Stimulated activated CD8-positive, alpha-beta memory T cell treated with anti-CD3 and anti-CD28 coated beads, Interleukin-7, amount 100 ng/mL, for 4 hours (primary cell): ENCODE data around the gene POTEF.
"Not testable (repeated sequence)": the region's sequence is repeated elsewhere in the genome, so short reads cannot be mapped to it uniquely, and the experiment has no call there.

Experiments used
- DNase-seq, 2 donors: peaks; one replicate each; pipeline ENCODE4 v3.0.0-alpha.2; 2020; ENCODE audit warnings: low read depth in 2 of 2

The POTEF gene

GRCh38 chr2:130129120-130129829 is at the start of gene POTEF:
Gene POTEF (minus strand): TSS chr2:130129222. CDS start chr2:130120515, 8,707 bp downstream.
- DNase-seq: not testable (repeated sequence)

- not testable (repeated sequence) for DNase-seq
These were observed 45.8 kb upstream of the POTEF start for GRCh38 chr2:130174866-130175265.

GRCh38 chr2:130169896-130170295 is 40.9 kb upstream of the POTEF start:
- no peak for DNase-seq

DNA sequence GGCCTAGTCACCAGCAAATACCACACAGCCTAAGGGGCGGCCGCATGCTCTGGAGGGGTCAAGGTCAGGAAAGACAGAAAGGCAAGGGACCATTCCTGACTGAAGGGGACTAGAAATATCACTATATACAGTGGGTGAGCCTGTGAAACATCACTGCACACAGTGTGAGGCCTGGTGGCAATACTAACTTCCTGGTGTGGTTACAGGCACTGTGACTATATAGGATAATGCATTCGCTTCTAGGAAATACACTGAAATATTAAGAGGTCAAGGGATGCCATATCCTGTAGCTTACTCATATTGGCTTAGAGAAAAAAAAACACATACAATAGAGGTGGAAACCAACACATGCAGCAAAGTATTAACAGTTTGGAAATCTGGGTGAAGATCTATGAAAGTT is 40.1 kb upstream of the POTEF start:
- not testable (repeated sequence) for DNase-seq

DNA sequence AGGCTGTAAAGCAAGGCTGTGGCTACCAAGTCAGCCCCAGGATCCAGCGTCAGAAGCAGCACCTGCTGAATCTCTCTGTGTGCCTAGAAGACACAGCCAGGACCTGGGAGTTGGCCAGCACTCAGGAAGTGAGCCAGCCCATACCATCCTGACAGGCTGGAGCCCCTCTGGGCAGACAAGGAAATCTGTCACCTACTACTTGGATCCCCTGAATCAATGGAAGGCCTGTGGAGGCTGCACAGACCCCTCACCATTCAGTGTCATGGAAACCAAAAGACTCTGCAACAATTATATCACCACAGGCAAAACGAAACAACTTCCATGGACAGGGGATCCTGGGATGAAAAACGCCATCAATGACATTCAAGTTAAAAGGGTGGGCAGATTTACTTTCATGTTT is 37.6 kb upstream of the POTEF start:
- DNase-seq: not testable (repeated sequence)

DNA sequence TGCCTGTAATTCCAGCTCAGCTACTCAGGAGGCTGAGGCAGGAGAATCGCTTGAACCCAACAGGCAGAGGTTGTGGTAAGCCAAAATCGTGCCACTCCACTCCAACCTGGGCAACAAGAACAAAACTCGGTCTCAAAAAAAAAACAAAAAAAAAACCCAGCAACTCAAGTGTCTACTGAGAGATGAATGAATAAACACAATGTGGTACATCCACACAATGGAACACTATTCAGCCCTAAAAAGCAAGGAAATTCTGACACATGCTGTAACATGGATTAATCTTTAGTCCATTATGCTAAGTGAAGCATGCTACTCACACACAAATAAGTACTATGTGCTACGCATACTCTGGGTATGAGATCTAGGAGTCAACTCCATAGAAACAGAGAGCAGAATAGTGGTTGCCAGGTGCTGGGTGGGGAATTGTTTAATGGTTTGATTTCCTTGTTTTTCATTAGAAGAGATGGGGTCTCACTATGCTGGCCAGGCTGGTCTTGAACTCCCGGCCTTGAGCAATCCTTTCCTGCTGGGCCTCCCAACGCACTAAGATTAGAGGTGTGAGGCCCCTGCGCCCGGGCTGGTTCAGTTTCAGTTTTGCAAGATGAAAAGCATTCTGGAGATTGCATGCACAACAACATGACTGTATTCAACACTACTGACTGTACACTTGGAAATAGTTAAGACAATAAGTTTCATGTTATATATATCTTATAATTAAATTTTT is 36.4 kb upstream of the POTEF start:
- no peak for DNase-seq

DNA sequence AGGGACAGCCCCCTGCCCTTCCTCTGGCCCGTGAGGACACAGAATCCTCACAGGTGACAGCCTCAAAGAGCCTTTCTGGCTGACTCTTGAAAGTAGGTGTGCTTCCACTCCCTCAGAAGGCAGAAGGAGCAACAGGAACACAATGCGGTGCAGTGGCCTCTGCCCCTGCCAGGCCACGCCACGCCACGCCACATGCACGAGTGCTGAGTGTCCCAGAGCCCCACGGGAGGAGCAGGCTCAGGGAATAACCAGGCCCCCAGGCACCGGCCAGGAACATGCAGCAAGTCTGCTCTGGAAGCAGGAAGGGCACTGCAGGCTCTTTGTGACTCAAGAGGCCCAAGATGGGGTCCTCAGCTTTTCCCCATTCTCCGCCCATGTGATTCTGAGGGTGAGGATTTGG is 33.9 kb upstream of the POTEF start:
- DNase-seq: no peak

DNA sequence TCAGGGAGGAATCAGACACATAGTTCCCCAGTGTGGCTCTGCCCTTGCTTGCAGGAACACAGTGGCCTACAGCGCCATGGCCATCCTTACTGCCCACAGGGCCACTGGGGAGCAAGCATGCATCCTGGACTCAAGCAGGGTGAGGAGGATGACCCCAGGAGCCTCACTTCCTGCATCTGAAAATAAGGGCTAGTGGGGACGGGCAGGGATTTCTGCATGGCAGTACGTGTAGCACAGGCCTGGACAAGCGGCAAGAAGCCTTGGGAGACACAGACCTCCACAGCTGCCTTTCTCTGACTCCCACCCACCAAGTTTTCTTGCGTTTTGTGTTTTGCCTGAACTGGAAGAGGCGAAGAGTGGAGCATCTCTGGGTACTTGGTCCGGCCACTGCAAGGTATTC is 33.5 kb upstream of the POTEF start:
- not testable (repeated sequence) for DNase-seq

DNA sequence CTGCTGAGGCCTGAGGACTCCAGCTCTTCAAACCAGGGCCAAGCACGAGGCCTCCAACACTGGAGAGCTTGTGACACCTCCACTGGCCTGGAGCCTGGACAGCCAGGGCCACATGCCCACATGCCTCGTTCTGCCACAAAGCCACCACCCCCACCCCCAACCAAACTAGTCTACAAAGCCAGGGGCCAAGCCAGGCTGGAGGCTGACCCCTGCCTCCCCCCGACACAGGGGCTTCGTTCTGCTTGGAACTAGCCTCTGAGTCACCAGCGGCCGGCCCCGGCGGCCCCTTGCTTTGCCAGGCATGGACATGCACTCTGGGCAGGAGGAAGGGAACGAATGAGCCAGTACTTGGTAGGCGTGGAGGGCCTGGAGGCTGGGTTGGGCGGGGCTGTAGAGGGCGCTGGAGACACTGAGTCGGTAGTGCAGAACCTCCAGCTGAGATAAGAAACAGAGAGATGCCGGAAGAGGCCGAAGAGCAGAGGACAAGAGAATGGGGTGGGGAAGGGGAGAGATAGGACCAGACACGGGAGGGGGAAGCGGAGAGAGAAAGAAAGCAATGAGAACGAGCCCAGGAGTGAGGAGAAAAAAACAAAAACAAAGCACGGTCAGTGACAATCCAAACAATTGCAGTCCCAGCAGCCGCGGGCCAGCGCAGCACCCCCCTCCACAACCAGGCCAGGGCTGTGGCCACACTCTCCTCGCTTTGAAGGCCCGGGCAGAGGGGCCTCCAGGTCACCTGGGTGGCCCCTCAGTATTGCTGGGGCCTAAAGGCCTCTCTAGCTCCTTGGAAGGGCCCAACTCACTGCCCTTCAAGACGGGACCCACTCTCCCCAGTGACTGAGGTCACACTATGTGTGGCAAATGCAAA is 32.0 kb upstream of the POTEF start:
- DNase-seq: not testable (repeated sequence)

DNA sequence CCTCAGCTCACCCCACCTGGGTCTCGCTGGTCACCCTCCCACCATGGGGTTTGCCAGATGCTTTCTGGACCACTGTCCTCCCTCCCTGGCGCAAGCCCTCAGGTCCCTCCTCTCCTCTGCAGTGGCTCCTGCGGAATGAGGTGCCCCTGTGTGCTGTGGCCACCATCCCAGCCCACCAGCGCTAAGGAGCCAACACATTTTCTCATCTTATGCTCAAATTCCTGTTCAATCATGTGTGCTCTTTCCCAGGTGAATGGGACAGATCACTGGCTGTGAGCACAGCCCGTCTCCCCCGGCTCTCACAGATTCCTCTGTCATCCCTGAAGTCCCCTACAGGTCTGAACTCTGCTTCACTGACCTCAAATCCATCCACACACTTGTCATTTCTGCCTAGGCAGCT is 31.1 kb upstream of the POTEF start:
- DNase-seq: no peak

DNA sequence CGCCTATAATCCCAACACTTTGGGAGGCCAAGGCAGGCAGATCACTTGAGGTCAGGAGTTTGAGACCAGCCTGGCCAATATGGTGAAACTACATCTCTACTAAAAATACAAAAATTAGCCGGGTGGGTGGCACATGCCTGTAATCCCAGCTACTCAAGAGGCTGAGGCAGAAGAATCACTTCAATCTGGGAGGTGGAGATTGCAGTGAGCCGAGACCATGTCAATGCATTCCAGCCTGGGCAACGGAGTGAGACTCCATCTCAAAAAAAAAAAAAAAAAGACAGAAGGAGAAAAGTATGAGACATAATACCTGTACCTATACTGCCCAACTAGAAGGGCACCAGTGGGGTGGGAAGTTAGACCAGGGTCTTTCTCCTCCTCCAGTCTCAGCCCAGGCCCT is 30.4 kb upstream of the POTEF start:
- DNase-seq: not testable (repeated sequence)

GRCh38 chr2:130158631-130159030 is 29.6 kb upstream of the POTEF start:
- DNase-seq: no peak

DNA sequence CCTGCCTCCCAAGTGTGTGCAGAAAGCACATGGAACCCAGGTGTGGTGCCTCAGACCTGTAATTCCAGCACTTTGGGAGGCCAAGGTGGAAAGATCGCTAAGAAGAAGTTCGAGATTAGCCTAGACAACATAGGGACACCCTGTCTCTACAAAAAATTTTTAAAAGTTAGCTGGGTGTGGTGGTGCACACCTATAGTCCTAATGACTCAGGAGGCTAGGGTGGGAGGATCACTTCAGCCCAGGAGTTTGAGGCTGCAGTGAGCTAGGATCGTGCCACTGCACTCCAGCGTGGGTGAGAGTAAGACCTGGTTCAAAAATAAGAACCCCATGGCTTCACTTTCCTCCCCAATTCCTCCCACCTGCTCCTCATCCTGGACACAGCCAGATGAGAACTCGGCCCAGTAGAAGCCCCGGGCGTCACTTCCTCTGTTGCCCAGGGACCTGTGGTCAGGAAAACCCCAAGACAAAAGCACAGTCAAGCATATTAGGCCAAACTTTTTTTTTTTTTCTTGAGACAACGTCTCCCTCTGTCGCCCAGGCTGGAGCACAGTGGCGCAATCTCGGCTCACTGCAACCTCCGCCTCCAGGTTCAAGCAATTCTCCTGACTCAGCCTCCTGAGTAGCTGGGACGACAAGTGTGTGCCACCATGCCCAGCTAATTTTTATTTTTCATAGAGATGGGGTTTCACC is 28.9 kb upstream of the POTEF start:
- DNase-seq: not testable (repeated sequence)

GRCh38 chr2:130157354-130157753 is 28.3 kb upstream of the POTEF start:
- not testable (repeated sequence) for DNase-seq

DNA sequence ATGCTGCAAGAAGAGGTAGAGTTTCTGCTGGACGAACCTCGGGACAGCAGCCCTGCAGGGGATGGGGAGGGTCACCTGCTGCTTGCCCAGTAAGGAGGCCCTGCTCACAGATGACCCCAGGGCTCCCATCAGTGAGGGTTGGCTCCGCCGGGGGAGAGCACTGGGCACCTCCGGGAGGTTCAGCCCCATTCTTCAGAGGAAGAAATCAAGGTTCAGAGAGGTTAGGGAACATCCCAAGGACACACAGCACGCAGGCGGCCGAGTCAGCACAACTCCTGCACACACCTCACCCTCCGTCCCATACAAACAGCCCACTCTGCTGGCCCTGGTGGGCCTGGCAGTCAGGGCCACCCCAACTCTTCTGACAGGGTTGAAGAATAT is 27.6 kb upstream of the POTEF start:
- no peak for DNase-seq

GRCh38 chr2:130155956-130156623 is 27.1 kb upstream of the POTEF start:
- DNase-seq: not testable (repeated sequence)

GRCh38 chr2:130154773-130155765 is 26.0 kb upstream of the POTEF start:
- no peak for DNase-seq

DNA sequence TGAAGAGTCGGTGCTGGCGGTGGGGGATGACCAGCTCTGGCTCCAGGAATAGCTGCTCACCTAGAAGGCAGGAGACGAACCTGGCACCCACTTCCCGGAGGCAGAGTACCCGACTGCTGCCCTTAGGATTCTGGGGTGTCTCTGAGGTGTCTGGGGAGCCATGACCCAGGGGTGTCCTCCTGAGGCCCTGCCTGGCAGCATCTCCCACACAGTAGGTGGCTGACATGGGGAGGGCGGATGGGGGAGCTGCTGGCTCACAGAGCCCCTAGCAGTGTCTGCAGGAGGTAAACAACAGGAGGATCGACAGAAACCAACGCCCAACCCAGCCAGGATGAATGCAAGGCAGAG is 25.4 kb upstream of the POTEF start:
- not testable (repeated sequence) for DNase-seq

DNA sequence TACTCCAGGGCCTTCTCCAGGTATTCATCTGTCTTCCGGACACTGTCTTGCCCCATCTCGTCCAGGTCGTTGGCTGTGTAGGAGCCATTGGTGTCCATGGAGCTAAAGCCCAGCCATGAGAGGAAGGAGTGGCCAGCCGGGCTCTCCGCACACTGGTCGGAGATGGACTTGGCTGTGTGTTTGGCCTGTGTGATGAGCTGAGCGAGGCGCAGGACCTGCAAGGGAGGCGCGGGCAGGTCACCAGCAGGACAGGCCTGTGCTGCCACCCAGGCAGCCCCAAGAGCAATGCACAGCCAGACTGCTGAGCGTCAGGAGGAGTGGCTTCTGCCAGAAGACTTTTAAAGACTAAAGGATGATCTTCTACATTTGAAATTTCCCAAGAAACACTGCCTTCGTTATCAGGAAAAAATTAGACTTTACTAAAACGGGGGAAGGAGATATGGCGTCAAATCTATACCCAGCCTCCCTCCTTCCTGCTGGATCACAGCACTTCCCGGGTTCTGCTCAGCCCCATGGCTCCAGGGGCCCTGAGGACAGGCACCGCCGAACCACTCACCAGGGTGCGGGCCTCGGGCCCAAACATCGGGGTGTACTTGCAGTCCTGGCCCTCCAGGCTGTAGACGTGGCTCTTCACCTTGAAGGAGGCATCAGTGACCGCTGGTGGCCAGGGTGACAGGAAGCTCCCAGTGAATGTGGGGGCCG is 24.9 kb upstream of the POTEF start:
- not testable (repeated sequence) for DNase-seq
